ENCODE data around the gene NIM1K. TPM values are rescaled to one million over a fixed set of nuclear protein-coding genes. Genes with fewer than 3 reads are reported as not detected.

NIM1K gene
- total RNA-seq, 1 donor from 2014 or later, result 0.67 TPM

DNA sequence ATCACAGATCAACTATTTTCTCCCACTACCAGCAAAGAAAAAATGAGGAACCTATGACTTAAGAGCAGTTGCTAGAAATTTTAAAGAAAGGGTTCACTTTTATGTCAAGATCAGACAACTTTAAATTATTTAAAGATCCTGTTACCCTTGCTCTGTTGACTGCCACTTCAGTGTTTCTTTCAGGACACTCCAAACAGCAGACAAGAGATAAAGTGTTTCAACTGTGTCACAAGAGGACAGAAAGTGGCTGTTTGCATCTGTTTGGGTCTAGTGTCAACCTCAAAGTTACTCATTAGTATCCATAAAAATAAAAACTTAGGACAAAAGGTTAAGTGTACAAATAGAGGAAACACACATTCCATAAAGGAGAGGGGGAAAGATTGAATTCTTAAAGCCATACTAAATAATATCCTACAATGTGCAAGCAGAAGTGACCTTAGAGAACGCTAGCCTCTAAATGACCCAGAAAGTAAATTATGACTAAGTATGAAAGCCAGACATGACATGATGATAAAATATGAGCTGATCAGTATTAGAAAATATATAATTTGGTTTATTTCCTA is 96.3 kb downstream of the NIM1K start:
- H3K4me3 Mint-ChIP-seq (ENCODE audit: unreplicated experiment), result no peak overlapping the region
- DNase-seq (ENCODE audit: low spot score), result no peak
- H3K27me3 Mint-ChIP-seq (ENCODE audit: low read depth), result no peaks in the 10 kb centered on the region
- H3K27ac Mint-ChIP-seq (ENCODE audit: unreplicated experiment), result no peak overlapping the region
- H3K4me1 Mint-ChIP-seq (ENCODE audit: low read depth), result no peaks in the 10 kb centered on the region
- H3K36me3 Mint-ChIP-seq (ENCODE audit: low read depth), result peaks cover 30% of the 10 kb centered on the region
- no peaks in the 10 kb centered on the region for H3K9me3 Mint-ChIP-seq (ENCODE audit: low read depth)
- TF ChIP-seq, protein P1, sequence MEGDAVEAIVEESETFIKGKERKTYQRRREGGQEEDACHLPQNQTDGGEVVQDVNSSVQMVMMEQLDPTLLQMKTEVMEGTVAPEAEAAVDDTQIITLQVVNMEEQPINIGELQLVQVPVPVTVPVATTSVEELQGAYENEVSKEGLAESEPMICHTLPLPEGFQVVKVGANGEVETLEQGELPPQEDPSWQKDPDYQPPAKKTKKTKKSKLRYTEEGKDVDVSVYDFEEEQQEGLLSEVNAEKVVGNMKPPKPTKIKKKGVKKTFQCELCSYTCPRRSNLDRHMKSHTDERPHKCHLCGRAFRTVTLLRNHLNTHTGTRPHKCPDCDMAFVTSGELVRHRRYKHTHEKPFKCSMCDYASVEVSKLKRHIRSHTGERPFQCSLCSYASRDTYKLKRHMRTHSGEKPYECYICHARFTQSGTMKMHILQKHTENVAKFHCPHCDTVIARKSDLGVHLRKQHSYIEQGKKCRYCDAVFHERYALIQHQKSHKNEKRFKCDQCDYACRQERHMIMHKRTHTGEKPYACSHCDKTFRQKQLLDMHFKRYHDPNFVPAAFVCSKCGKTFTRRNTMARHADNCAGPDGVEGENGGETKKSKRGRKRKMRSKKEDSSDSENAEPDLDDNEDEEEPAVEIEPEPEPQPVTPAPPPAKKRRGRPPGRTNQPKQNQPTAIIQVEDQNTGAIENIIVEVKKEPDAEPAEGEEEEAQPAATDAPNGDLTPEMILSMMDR (IDR thresholded peaks at IDR 0.05), result no peak

DNA sequence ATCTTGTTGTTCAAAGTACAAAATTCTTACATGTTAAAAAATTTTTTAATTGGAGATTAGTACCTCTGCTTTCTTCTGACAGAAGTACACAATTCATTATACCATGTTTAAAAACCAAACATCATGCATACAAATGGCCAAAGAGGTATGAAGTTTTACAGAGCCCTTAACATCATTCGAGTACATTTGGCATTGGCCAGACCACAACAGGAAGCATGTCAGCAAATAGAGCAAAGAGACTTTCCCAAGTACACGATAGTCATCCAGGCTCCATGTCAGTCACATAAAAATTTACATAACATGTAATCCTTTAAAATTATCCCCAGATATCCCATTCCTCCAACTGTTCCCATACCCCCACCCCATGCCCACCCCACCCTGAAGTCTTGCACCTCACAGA is 98.7 kb downstream of the NIM1K start:
- Mint-ChIP-seq H3K27me3 (ENCODE audit: low read depth) (no peaks in the 10 kb centered on the region), H3K27ac (ENCODE audit: unreplicated experiment) (no peak overlapping the region), H3K9me3 (ENCODE audit: low read depth) (no peaks in the 10 kb centered on the region), H3K4me1 (ENCODE audit: low read depth) (peaks cover 17% of the 10 kb centered on the region), H3K4me3 (ENCODE audit: unreplicated experiment) (no peak overlapping the region), H3K36me3 (ENCODE audit: low read depth) (peaks cover 41% of the 10 kb centered on the region)
- no peak for DNase-seq (ENCODE audit: low spot score)
- TF ChIP-seq, protein P1 (IDR thresholded peaks at IDR 0.05), result no peak

DNA sequence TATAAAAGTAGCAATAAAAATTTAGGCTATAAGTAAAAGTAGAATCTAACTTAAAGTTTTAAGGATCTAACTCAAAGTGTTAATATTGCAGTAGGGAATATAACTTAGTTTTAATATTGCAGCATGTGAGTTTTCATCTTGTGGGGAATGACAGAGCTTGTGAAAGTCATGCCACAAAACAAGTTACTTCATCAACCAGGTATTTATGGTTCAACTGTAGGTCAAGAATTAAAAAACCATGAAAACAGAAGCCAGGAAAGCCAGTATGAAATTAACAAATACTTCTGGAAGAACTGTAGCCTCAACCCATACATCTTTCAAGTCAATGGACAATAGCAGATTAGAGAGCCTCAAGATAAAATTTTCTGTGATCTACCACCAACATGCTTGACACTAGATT is 102.2 kb downstream of the NIM1K start:
- TF ChIP-seq, protein P1 (IDR thresholded peaks at IDR 0.05), result no peak
- Mint-ChIP-seq H3K36me3 (ENCODE audit: low read depth) (peaks cover 44% of the 10 kb centered on the region), H3K27me3 (ENCODE audit: low read depth) (no peaks in the 10 kb centered on the region), H3K9me3 (ENCODE audit: low read depth) (no peaks in the 10 kb centered on the region), H3K4me1 (ENCODE audit: low read depth) (peaks cover 17% of the 10 kb centered on the region), H3K4me3 (ENCODE audit: unreplicated experiment) (no peak overlapping the region), H3K27ac (ENCODE audit: unreplicated experiment) (no peak overlapping the region)
- DNase-seq (ENCODE audit: low spot score), result no peak

DNA sequence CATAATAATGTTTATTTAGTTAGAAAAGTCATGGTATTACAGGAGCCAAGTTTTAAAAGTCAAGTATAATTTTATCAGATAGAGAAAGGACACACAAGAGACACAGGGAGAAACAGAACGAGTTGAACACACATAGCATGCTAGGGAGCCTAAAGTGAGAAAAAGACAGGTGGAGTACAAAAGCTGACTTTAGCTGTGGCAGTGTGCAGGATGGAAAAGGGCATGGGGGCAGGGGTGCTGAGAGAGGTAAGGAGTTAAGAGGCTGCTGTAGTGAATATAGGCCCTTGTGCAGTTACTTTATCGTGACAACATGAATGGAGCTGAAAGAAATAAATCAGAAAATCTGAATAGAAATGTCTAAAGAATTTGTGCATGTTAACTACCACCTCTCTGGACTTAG is 103.2 kb downstream of the NIM1K start:
- no peak for DNase-seq (ENCODE audit: low spot score)
- Mint-ChIP-seq H3K27me3 (ENCODE audit: low read depth) (no peaks in the 10 kb centered on the region), H3K4me3 (ENCODE audit: unreplicated experiment) (no peak overlapping the region), H3K9me3 (ENCODE audit: low read depth) (no peaks in the 10 kb centered on the region), H3K4me1 (ENCODE audit: low read depth) (peaks cover 17% of the 10 kb centered on the region), H3K27ac (ENCODE audit: unreplicated experiment) (peak overlapping the region; percentile 13), H3K36me3 (ENCODE audit: low read depth) (peaks cover 40% of the 10 kb centered on the region)
- TF ChIP-seq, protein P1 (IDR thresholded peaks at IDR 0.05), result no peak

DNA sequence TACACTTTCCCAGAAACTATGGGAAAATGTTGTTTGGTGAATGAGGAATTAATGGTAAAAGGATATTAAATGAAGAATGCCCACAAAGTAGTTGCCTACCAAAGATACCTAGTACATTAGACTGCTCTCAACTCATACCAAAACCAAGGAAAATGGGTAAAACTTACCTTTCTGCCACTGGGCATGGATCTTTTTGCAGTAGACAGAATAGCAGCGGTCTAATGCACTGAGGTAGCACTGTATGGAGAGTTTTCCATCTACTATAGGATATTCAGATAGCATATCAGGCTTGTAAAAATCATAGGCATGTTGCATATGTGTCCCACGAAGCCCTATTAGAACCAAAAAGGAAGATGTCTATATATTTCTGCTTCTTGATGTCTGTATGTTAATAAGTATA is 104.8 kb downstream of the NIM1K start:
- Mint-ChIP-seq H3K4me1 (ENCODE audit: low read depth) (peaks cover 27% of the 10 kb centered on the region), H3K9me3 (ENCODE audit: low read depth) (no peaks in the 10 kb centered on the region), H3K27ac (ENCODE audit: unreplicated experiment) (no peak overlapping the region), H3K36me3 (ENCODE audit: low read depth) (peaks cover 34% of the 10 kb centered on the region), H3K4me3 (ENCODE audit: unreplicated experiment) (no peak overlapping the region), H3K27me3 (ENCODE audit: low read depth) (no peaks in the 10 kb centered on the region)
- no peak for DNase-seq (ENCODE audit: low spot score)
- TF ChIP-seq, protein P1 (IDR thresholded peaks at IDR 0.05), result no peak

All from chondrocyte (in vitro differentiated cells).